ENCODE measurements around the gene GCDH. TPM values are rescaled to one million over a fixed set of nuclear protein-coding genes. Genes with fewer than 3 reads are reported as not detected.
"Not testable (repeated sequence)": the region's sequence is repeated elsewhere in the genome, so short reads cannot be mapped to it uniquely, and the experiment has no call there.

The GCDH gene
- total RNA-seq, 1 donor from 2014 or later, result 35.6 TPM

DNA sequence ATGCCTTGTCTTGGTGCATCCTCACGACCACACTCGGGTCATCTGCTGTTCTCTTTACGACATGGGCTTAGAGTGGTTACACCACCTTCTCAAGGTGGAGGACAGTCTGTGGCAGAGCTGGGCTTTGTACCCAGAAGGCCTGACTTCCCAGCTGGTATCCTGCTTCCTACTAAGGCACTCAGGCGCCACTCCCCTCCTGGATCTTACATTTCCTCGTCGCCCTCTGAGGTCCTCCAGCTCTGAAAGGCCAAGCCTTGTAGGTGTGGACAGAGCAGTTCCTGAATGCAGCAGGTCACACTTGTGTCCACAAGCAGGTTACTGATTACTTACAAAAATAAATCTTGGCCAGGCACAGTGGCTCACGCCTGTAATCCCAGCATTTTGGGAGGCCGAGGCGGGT lies 16.2 kb downstream of the GCDH start:
- no peak for DNase-seq (ENCODE audit: low spot score)

DNA sequence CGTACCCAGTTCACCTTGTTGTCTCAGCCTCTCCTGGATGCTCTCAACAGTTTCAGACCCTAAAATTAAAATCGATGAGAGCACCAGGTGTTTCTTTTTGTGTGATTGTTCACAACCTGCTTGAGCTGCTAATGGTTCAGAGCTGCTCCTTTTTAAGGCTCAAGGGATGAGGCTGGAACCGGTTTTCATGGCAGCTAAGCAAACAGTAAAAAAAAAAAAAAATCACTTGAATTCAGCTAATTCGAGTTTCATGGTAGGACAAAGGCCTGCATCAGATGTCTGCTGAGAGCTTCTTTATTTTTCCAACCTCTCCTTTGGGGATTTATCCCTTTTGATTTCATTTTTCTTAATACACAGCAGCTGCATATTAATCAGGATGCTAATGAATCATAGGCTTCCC lies 21.6 kb downstream of the GCDH start:
- no peak for DNase-seq (ENCODE audit: low spot score)

DNA sequence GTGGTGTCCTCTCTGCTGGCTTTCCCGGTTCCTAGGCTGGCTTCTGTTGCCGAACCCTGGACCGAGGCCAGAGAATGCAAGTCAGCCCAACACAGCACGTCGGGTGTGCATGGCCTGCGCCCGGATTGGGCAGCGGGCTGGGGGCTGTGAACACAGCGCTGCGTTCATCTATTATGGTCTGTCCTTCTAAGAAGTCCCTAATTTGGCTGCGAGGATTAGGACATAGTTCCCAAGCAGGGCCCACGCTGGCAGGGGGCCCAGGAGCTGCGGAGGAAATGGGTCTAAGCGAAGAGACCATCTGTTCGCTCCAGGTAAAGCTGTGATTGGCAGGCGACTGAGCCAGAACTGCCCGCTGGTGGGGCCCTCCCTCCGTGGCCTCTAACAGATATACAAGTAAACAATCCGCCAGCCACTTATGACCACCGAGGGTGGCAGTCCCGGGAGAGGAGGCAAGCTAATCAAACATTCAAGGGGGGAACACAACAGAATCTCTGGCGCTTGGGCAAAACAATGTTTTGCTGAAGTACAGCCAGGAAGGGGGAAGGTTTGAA lies 22.1 kb downstream of the GCDH start:
- peak; percentile 80 for DNase-seq (ENCODE audit: low spot score)

DNA sequence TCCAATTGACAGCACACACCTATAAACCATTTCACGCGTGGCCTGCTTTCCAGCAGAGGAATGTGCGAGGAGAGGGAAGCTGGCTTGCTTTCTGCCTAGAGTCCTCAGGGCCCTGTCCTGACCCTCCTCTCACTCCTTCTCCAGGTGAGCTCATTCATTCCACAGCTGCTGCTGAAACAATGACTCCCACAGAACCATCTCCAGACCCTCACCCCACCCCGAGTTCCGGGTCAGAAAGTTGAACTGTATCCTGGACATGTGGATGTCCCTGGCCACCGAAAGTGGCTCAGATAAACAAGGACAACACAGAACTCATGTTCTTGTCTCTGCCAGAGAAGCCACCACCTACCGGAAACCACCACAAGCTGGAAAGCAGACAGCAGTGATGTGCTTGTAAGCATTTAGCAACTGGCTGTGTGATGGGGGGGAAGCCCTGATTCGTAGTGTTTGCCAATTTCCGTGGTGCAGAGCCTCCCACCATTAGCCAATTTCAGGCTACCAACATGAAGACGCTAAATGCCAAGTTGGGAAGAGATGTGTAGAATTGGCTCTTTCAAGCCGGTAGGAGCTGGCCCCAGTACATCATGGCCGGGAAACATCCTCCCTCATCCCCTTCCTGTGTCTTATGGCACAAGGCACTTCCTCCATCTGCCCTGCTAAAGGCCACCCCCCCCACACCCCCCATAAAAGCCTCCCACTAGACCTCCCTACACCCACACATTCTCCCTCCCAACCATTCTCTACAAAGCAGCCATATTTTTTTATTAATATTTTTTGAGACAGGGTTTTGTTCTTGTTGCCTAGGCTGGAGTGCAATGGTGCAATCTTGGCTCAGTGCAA lies 23.1 kb downstream of the GCDH start:
- DNase-seq (ENCODE audit: low spot score), result no peak

DNA sequence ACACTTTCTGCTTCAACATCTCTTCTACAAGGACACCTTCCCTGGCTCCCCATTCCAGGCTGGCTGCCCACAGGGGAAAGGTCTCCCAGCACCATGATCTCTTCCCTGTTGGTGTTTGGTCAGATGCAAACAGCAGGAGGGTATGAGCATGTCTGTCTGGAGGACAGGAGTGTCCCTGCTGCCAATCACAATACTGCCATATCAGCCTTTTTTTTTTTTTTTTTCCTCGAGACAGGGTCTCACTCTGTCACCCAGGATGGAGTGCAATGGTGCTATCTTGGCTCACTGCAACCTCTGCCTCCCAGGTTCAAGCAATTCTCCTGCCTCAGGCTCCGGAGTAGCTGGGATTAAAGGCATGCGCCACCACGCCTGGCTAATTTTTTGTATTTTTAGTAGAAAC lies 24.9 kb downstream of the GCDH start:
- not testable (repeated sequence) for DNase-seq (ENCODE audit: low spot score)

DNA sequence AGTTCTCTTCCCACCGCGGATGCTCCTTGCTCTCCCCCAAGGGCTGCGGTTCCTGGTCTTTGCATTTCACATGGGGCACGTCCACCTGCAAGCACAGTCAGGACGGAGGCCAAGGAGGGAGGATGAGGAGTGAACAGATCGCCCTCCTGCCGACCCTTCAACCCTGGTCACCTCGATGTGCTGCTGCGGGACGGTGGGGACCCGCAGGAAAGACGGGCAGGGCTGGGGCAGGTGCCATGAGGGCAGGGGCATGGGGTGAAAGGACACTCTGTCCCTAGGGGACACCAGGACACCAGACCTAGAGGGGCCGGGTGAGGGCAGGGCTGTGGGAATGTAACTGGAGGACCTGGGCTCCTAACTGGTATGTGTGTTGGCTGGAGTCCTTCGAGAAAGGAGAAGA lies 27.3 kb downstream of the GCDH start:
- no peak for DNase-seq (ENCODE audit: low spot score)

DNA sequence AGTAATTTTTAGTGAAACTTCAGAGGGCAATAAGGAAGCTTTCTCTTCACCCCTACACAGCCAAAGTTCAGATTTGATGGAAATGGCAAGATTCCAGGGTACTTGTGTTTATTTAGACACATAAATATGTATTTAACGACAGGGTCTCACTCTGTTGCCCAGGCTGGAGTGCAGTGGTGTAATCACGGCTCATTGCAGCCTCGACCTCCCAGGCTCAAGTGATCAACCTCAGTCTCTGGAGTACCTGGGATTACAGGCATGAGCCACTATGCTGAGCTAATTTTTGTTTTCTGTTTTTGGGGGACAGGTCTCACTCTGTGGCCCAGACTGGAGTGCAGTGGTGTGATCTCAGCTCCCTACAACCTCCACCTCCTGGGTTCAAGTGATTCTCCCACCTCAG lies 30.1 kb downstream of the GCDH start:
- no peak for DNase-seq (ENCODE audit: low spot score)

DNA sequence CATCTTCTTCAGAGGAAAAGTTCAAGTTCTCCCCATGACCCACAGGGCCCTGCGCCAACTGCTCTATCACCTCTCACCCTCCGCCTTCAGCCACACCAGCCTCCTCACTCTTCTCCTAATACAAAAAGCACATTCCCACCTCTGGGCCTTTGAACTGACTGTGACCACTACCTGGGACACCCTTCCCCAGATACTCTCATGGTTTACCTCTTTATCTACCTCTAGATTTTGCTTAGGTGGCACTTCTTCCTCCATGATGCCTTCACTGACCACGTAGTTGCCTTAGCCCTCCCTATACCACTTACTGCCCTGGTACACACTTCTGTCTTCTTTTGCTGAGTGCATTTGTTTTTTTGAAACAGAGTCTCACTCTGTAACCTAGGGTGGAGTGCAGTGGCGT lies 32.0 kb downstream of the GCDH start:
- DNase-seq (ENCODE audit: low spot score), result no peak

DNA sequence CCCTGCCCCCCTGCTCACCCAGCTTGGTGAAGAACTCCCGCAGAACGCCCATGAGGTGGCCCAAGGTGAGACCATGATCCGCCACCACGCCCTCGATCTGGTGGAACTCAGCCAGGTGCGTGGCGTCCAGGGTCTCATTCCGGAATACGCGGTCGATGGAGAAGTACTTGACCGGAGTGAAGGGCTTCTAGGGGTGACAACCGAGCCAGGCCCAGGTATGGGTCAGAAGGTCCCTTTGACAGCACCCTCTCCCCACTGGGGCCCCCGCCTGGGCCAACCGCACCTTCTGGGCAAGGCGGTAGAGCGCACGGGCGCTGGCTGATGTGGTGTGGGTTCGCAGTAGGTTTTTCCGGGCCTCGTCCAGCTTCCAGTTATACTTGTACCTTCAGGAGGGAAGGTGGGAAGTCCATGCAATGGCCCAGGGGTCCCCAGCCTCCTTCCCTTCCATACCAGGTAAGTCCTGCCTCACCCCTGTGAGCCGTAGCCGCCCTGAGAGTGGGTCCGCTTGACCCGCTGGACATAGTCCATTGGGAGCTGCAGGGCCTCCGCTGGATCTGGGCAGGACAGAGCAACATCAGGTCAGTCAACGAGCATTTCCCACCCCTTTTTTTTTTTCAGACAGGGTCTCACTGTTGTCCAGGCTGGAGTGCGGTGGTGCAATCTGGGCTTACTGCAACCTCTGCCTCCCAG lies 33.8 kb downstream of the GCDH start:
- no peak for DNase-seq (ENCODE audit: low spot score)

DNA sequence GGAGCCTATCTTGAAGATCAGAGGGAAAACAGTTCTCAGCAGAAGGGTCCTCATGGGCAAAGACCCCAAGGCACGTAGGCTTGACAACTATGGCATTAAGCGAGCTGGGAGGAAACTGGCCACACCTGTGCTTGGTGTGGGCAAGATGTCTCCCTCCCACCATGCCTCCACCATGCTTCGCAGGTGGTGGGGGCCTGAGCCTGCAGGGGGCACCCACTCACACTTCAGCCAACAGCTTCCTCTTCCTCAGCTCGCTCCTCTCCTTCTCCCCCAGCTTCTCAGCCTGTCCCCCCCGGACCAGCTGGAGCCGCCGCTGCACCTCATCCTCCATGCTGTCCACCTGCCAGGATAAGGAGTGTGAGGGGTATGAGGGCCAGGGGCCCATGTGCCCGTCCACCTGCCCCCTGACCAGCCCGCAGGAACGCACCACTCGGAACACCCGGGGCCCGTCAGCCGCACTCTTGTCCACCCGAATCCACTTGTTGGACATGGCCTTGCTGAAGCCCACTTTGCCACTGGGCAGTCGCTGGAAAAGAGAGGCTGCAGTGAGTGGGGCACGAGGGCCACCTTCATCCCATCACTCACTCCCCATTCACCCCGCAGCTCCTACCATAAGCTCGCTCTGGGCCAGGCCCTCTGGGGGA lies 39.2 kb downstream of the GCDH start:
- no peak for DNase-seq (ENCODE audit: low spot score)

DNA sequence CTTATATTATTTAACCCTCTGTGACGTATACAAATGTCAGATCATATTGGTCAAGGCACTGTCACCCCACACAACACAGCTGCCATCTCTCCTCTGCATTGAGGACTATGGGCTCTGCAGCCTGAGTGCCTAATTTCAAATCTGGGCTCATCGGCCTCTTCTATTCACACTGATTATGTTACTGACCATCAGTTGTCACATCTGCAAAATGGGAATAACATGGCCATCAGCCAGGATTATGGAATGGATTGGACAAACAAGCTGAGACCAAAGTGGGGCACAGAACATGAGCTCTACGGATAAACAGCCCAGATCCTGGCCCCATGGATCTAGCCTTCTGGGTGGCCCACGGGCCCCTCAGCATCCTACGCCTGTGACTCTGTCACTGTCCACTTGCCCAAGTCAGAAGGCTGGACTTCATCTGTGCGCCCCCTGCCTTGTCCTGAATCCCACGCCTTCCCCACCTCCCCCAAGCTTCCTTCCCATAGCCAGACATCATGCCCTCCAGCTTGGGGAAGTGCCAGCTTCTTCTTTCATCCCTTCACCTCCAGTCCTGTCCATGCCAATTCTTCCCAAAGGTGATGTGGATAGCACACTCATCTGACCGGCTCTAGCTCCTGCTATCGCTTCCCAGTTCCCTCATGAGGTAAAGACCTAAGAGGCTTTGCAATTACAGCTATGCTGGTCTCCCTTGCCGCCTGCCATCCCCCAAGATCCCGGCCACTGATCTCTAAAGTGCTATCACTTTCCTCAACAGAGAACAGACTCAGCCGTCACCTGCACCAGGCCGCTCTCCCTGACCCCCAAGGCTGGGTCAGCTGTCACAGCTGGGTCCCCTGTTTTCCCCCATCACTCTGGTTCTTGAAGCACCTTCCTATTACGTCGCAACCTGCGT lies 41.7 kb downstream of the GCDH start:
- no peak for DNase-seq (ENCODE audit: low spot score)

DNA sequence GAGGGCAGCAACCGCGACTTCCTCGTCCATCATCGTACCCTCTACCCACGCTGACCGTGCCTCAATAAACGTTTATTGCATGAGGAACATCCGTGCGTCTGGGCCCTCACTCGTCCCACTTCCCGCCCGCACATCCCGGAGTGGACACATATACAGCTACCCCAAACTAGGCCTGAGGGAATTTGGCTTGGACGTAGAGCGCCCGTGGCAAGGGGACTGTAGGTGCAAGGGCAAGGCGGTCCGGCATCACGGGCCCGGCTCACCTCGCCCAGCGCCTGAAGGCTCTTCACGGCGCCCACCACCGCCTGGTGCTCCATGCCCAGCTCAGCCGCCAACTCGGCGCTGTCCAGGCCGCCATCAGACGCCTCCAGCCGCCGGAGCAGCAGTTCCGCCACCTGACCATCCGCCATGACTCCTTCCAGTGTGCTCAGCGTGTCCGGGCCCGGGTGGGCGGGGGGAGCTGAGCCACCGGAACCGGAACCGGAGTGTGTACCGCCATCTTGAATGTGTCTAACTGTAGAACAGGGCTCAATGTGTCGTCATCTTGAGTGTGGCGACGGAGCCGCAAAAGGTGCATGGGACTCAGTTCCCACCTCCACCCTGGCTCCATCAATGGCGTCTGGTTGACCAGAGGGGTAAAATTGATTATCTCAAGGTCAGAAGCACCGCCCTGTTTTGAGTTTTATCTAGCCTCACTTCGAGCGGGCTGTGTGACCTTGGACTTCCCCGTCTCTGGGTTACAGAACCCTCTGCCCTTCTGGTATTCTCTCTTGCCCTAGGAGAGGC lies 42.5 kb downstream of the GCDH start, which contains the start of gene FARSA:
Gene FARSA, minus strand, starts transcription at position 425 of the 786 bp plus-strand sequence. Its CDS starts 15 bp downstream, at position 410.
- peak; percentile 94 for DNase-seq (ENCODE audit: low spot score)

DNA sequence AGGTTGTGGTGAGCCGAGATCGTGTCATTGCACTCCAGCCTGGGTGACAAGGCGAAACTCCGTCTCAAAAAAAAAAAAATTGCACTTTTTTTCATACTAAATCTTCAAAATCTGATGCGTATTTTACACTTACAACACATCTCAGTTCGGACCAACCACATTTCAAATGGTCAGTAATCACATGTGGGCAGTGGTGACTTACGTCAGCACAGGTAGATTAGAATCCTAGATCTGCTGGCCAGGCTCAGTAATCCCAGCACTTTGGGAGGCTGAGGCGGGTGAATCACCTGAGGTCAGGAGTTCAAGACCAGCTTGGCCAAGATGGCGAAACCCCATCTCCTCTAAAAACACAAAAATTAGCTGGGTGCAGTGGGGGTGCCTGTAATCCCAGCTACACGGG lies 44.1 kb downstream of the GCDH start:
- no peak for DNase-seq (ENCODE audit: low spot score)

DNA sequence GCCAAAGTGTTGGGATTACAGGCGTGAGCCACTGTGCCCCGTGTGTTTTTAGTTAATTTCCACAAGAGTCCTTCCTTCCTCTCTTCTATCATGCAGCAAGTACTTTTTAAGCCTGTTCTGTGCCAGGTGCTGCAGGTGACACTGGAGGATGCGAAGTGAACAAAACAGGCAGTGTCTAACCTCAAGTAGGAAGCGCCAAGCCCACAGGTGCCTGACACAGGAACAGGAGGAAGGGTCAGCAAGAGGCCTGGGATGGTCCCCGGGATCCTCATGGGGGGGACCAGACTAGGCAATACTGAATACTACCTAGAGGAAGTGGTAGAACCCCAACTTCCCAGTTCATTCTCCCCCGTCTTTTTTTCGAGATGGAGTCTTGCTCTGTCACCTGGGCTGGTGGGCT lies 45.6 kb downstream of the GCDH start:
- DNase-seq (ENCODE audit: low spot score), result no peak

DNA sequence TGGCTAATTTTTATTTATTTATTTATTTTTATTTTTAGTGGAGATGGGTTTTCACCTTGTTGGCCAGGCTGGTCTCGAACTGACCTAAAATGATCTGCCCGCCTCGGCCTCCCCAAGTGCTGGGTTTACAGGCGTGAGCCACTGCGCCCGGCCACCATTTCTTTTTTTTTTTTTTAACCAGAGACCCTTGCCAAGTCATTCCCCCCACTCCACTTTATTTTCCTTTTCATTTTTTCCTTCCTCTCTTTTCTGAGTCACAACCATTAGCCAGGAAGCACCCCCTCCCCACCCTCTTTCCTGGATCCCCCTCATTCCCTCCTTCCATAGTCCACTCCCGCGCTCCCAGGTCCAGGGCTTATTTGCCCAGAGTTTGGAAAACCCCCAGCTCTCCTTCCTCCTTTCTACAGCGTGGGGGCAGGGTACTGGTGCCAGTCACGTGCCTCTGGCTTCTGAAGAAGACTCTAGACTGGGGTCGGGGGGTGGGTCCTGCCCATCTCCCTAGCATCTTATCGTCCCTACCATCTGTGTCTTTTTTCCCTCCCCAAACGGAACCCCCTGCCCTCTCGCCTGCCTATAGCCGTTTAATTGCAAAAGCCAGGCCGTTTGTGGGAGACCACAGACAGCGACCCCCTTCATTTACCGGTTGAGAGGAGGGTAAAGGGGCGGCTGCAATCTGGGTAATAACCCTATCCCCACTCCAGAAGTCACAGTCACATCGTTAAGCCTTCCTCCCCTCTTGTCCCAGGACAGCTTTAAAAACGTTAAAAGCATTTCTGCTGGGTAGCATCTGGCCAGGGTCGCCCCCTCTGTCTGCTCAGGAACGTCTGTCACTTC lies 46.4 kb downstream of the GCDH start:
- no peak for DNase-seq (ENCODE audit: low spot score)

DNA sequence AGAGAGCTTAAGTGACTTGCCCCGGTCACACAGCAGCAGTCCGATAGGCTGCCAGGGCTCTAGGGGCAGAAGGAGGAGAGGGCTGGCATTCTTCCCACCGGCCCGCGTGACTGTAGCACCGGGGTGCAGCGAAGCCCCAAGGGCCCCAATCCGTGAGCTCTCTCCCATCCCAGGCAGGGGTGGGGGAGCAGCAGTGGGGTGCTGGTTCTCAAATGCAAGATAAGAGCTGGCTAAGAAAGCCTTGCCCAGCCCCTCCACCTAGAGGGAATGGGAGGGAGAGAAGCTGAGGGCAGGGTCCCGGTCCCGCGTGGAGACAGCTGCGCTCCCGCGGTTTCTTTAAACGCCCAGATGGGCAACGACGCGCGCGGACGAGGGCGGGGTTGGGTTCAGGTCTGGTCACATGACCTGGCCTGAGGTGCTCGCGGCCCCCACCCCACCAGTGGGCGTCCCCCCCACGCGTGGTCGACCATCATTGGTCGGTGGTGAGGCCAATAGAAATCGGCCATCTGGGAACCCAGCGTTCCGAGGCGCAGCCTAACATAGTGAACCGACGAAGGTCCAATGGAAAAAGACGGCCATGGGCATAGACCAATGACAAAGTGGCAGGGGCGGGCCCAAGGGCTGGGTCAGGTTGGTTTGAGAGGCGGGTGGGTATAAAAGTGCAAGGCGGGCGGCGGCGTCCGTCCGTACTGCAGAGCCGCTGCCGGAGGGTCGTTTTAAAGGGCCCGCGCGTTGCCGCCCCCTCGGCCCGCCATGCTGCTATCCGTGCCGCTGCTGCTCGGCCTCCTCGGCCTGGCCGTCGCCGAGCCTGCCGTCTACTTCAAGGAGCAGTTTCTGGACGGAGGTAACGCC lies 47.2 kb downstream of the GCDH start, which contains the start of gene CALR:
Gene CALR, plus strand, starts transcription at position 683 of the 852 bp plus-strand sequence. Its CDS starts 71 bp downstream, at position 754.
- DNase-seq (ENCODE audit: low spot score), result peak; percentile 100

DNA sequence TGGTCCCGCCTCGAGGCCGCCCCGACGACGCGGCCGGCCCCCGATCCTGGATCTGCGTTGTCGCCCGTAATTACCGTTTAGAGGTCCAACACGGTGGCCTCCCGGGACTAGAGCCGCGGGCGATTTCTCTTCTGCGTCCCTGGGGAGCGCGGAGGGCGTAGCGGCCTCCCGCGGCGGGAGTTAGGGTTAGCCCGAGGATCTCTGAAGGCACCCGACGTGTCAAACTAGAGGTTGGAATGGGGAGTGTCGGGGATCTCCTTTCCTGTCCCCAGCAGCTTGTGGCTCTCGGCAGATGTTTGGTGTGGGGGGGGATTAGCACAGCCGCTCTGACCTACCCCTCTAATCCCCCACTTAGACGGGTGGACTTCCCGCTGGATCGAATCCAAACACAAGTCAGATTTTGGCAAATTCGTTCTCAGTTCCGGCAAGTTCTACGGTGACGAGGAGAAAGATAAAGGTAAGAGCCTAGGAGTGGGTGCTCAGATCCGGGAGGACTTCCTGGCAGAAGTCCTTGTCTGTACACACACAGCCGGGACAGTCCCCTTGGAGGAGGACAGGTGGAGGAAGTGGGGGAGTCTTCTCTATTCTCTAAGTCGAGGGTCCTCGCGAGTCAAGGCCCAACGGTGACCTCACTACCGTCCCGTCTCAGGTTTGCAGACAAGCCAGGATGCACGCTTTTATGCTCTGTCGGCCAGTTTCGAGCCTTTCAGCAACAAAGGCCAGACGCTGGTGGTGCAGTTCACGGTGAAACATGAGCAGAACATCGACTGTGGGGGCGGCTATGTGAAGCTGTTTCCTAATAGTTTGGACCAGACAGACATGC lies 48.0 kb downstream of the GCDH start:
- DNase-seq (ENCODE audit: low spot score), result no peak

Measured in ureter (tissue), 1 donor.